GM18861 (cell line): ENCODE data around the gene PITPNM2.

Experiments
- ATAC-seq: cut with Tn5 transposase; IDR thresholded peaks from one replicate; pipeline ENCODE4 v1.9.1; 2021; ENCODE audit not compliant: unreplicated experiment

PITPNM2 gene

GRCh38 chr12:123150744-123151456 is at the start of gene PITPNM2:
PITPNM2 (minus strand) TSS chr12:123151090; CDS start chr12:123034590, 116,500 bp downstream.
- no peak for ATAC-seq

GRCh38 chr12:123200414-123200813 is 49.5 kb upstream of the PITPNM2 start:
- ATAC-seq = no peak

GRCh38 chr12:123199936-123200335 is 49.0 kb upstream of the PITPNM2 start:
- no peak for ATAC-seq

GRCh38 chr12:123187637-123188036 is 36.7 kb upstream of the PITPNM2 start:
- ATAC-seq = no peak

GRCh38 chr12:123180171-123180570 is 29.3 kb upstream of the PITPNM2 start:
- no peak for ATAC-seq

GRCh38 chr12:123171967-123172366 is 21.1 kb upstream of the PITPNM2 start:
- no peak for ATAC-seq

- ATAC-seq = no peak
Observed at GRCh38 chr12:123167329-123167728, 16.4 kb upstream of the PITPNM2 start.

GRCh38 chr12:123165537-123165936 is 14.6 kb upstream of the PITPNM2 start:
- ATAC-seq = no peak

- no peak for ATAC-seq
Observed at GRCh38 chr12:123164710-123165261, 13.9 kb upstream of the PITPNM2 start.

- ATAC-seq = no peak
Observed at GRCh38 chr12:123164222-123164621, 13.3 kb upstream of the PITPNM2 start.

GRCh38 chr12:123163227-123163626 is 12.3 kb upstream of the PITPNM2 start:
- no peak for ATAC-seq

- ATAC-seq = no peak
Observed at GRCh38 chr12:123160801-123161487, 10.1 kb upstream of the PITPNM2 start.

GRCh38 chr12:123153906-123154305 is 3.0 kb upstream of the PITPNM2 start:
- ATAC-seq = no peak

GRCh38 chr12:123152833-123153232 is 1.9 kb upstream of the PITPNM2 start:
- no peak for ATAC-seq

GRCh38 chr12:123151457-123152454 is 866 bp upstream of the PITPNM2 start:
- no peak for ATAC-seq

- no peak for ATAC-seq
Observed at GRCh38 chr12:123150275-123150743, 581 bp downstream of the PITPNM2 start.

- no peak for ATAC-seq
Observed at GRCh38 chr12:123149501-123150274, 1.2 kb downstream of the PITPNM2 start.

- ATAC-seq = no peak
Observed at GRCh38 chr12:123149088-123149487, 1.8 kb downstream of the PITPNM2 start.

- no peak for ATAC-seq
Observed at GRCh38 chr12:123148655-123149054, 2.2 kb downstream of the PITPNM2 start.

- no peak for ATAC-seq
Observed at GRCh38 chr12:123148223-123148622, 2.7 kb downstream of the PITPNM2 start.
